ENCODE data around the gene UCK1. TPM values are rescaled to one million over a fixed set of nuclear protein-coding genes. Genes with fewer than 3 reads are reported as not detected.

UCK1 gene
- total RNA-seq: 10 to 100 TPM; 17.3 to 39.1 (median 24.8) TPM

DNA sequence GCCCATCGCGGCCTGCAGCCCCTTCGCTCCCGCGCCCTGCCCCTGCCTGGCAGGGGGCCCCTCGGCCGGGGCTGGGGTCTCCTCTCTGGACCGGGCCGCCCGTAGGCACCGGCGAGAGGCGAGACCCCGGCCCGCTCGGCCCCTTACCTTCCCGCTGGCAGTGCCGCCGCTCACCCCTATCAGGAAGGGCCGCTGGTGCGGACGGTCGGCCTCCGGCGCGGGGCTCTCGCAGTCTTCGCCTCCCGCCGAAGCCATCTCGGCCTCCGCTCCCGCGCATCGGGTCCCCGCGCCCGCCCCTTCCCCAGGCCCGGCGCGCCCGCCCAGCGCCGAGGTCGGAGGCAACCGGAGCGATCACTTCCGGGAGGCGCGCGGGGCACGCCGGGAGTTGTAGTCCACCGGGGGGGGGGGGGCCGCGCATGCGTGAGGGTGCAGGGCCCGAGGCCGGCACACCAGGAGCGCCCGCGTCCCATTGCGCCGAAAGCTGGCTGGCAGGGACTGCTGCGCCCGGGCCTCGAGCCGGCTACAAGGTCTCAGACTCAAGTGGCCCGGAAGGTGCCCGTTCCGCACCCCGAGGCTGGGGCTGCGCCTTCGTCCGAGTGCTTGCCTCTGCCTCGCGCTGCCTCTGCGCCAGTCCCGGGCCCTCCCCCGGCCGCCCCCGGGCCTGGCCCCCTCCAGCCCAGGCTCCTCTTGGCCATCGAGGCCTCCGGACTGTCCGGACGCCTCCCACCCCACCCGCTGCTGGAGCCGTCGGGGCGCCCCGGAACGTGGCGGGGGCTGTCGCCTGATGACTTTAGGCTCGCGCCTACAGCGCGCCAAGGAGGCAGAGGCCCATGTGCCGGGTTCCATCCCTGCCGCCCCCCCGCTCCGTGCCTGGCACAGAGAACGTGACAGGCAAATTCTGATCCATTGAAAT lies at the start of gene UCK1:
TSS of gene UCK1 (minus strand) at position 344 of the 913 bp plus-strand sequence. CDS start at position 255, 89 bp downstream.
- peaks cover 7 to 23% (median 12%) of the 10 kb centered on the region in 3 donors for H3K4me1 ChIP-seq
- peaks cover 13 to 38% (median 24%) of the 10 kb centered on the region in 3 donors for H3K36me3 ChIP-seq
- DNase-seq: no peak
- no peaks in the 10 kb centered on the region for H3K27me3 ChIP-seq
- peak within 1 kb of the TSS; percentile 63 to 99 (median 90) for H3K4me3 ChIP-seq
- peak in 3 of 4 donors; percentile 39 to 54 (median 40) for TF ChIP-seq POLR2A (IDR thresholded peaks at IDR 0.05)
- TF ChIP-seq, protein P1, sequence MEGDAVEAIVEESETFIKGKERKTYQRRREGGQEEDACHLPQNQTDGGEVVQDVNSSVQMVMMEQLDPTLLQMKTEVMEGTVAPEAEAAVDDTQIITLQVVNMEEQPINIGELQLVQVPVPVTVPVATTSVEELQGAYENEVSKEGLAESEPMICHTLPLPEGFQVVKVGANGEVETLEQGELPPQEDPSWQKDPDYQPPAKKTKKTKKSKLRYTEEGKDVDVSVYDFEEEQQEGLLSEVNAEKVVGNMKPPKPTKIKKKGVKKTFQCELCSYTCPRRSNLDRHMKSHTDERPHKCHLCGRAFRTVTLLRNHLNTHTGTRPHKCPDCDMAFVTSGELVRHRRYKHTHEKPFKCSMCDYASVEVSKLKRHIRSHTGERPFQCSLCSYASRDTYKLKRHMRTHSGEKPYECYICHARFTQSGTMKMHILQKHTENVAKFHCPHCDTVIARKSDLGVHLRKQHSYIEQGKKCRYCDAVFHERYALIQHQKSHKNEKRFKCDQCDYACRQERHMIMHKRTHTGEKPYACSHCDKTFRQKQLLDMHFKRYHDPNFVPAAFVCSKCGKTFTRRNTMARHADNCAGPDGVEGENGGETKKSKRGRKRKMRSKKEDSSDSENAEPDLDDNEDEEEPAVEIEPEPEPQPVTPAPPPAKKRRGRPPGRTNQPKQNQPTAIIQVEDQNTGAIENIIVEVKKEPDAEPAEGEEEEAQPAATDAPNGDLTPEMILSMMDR (IDR thresholded peaks at IDR 0.05): peak in 2 of 6 experiments; percentile 1 to 20
- H3K9me3 ChIP-seq: no peaks in the 10 kb centered on the region
- peak within 1 kb of the TSS; percentile 85 to 90 (median 87) for H3K27ac ChIP-seq
- intact Hi-C loops (cut with DNase I): no loop called here
- WGBS, 2 donors: 0% methylated on average over 9 of the region's 103 CpGs; no CpG with 5 or more reads in 1 of the 2 donors

DNA sequence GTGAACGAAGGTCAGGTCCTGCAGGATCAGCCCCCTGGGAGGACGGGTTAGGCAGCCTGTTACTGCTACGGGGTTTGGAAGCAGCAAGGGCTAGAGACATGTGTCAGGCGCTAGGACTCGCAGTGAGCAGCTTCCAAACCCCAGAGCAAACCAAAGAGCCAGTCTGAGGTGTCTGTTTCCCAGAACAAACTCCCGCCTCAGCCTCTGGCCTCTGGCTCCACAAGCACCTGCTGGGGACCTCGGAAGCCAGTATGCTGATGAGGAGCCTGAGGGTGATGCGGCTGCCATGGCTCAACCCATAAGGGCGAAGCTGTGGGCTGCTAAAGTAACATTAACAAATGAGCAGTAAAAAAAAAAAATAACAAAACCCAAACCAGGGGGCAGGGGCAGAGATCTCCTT lies 49.3 kb upstream of the UCK1 start:
- Histone ChIP-seq H3K4me1 (peaks cover 0 to 8% (median 0%) of the 10 kb centered on the region in 3 donors), H3K27ac (no peak overlapping the region), H3K4me3 (no peak overlapping the region), H3K9me3 (no peaks in the 10 kb centered on the region), H3K36me3 (peaks cover 36 to 100% (median 38%) of the 10 kb centered on the region in 3 donors), H3K27me3 (no peaks in the 10 kb centered on the region)
- TF ChIP-seq POLR2A (IDR thresholded peaks at IDR 0.05): no peak
- TF ChIP-seq, protein P1 (IDR thresholded peaks at IDR 0.05): no peak
- intact Hi-C loops (cut with DNase I): no loop called here
- WGBS, 2 donors: 85% methylated on average over 9 of the region's 9 CpGs; no CpG with 5 or more reads in 1 of the 2 donors
- DNase-seq: no peak

DNA sequence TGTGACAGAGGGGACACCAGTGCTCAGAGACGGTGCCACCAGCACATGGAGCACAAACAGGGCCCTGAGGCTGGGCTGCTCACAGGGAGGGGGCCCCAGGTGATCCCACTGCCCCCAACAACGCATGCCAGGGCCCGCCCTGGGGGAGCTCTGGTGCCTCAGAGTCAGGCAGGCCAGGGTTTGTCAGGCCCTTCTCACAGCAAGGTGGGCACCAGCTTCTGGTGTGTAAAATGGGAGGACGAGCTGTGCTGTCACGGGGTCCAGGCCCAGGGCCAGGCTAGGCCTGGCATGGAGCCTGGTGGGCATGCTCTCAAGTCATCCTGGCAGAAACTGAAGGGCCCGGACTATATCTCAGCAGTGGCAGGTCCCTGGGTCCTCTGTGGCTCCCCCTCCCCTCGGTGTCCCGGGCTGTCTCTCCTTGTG lies 48.7 kb upstream of the UCK1 start:
- no peak overlapping the region for H3K4me3 ChIP-seq
- 73 to 80% methylated on average over 3 to 4 of the region's 8 CpGs for WGBS, 2 donors
- peaks cover 35 to 100% (median 36%) of the 10 kb centered on the region in 3 donors for H3K36me3 ChIP-seq
- no peak for DNase-seq
- intact Hi-C loops (cut with DNase I): no loop called here
- TF ChIP-seq POLR2A (IDR thresholded peaks at IDR 0.05): no peak
- TF ChIP-seq, protein P1 (IDR thresholded peaks at IDR 0.05): no peak
- no peak overlapping the region for H3K27ac ChIP-seq
- no peaks in the 10 kb centered on the region for H3K27me3 ChIP-seq
- H3K4me1 ChIP-seq: peaks cover 0 to 2% (median 0%) of the 10 kb centered on the region in 3 donors
- H3K9me3 ChIP-seq: no peaks in the 10 kb centered on the region

DNA sequence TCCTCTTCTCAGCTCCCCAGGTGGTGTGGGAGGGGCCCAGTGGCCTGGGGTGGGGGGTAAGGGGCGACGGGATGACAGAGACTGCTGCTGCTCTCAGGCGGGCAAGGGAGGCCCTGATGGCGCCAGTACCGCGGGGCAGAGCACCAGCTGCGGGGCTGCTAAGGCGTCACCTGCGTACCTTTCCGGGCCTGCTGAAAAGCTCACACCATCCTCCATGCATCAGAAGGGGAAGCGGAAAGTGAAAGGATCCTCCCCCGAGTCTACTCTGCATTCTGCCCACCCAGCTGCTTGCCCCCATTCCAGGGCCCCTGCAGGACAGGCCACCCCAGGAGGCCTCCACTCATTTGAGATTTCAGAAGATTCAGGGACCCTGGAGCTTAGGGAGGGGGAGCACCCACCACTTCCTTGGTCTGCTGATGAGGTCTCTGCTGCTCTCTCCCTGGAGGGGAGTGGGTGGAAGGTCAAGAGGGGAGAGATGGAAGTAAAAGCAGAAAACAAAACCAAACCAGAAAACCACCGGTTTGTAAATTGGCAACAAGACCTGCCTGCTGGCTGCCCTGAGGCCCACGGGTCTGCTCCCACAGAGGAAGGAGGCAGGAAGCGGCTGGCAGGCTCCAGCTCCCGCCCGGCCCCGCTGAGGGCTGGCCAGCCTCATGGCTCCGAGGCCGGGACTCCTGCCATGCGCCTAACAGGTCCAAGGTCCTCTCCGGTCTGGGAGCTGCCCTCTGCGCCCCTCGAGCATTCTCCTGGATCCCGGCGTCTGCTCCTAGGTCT lies 47.9 kb upstream of the UCK1 start:
- intact Hi-C loops (cut with DNase I): no loop called here
- DNase-seq: no peak
- H3K4me1 ChIP-seq: no peaks in the 10 kb centered on the region
- WGBS, 2 donors: 62 to 74% methylated on average over 13 to 14 of the region's 26 CpGs
- H3K4me3 ChIP-seq: no peak overlapping the region
- TF ChIP-seq, protein P1 (IDR thresholded peaks at IDR 0.05): no peak
- no peak for TF ChIP-seq POLR2A (IDR thresholded peaks at IDR 0.05)
- H3K27me3 ChIP-seq: no peaks in the 10 kb centered on the region
- H3K9me3 ChIP-seq: no peaks in the 10 kb centered on the region
- no peak overlapping the region for H3K27ac ChIP-seq
- H3K36me3 ChIP-seq: peaks cover 26 to 99% (median 36%) of the 10 kb centered on the region in 3 donors

Data from esophagus squamous epithelium (tissue), 5 donors.